Suprapubic skin (tissue), 3 donors: ENCODE data around the gene CDK9.

ENCODE experiments used
- CTCF ChIP-seq, 2 donors: fragments of 200-600 bp in 1 of 2; fragments of 450-650 bp in 1 of 2; sonication (generic) in 1 of 2; IDR thresholded peaks; one replicate each; pipeline ENCODE4 v1.5.1; 2016 to 2019; ENCODE audit warnings: antibody characterized with exemption in 2 of 2, mild to moderate bottlenecking in 1 of 2, moderate library complexity in 1 of 2
- POLR2AphosphoS5 ChIP-seq, 3 donors: sonication (generic); formaldehyde crosslinking; IDR thresholded peaks; one replicate each; pipeline ENCODE4 v1.6.1; 2017; ENCODE audit warnings: antibody characterized with exemption in 3 of 3

DNA sequence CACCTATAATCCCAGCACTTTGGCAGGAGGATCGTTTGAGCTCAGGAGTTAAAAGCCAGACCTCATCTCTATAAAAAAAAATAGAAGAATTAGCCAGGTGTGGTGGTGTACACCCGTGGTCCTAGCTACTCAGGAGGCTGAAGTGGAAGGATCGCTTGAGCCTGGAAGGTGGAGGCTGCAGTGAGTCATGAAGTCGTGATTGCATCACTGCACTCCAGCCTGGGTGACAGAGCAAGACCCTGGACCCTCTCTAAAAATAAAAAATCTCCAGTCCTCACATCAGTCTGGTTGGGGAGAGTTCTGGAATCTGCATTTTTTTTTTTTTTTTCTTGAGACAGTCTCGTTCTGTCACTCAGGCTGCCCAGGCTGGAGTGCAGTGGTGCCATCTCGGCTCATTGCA is 26.2 kb downstream of the CDK9 start:
- TF ChIP-seq POLR2AphosphoS5 (IDR thresholded peaks at IDR 0.05) (no peak), CTCF (IDR thresholded peaks at IDR 0.05) (no peak)
